Measurements from ENCODE around the gene CATSPERZ.
"Not testable (repeated sequence)": the region's sequence is repeated elsewhere in the genome, so short reads cannot be mapped to it uniquely, and the experiment has no call there.

The CATSPERZ gene

DNA sequence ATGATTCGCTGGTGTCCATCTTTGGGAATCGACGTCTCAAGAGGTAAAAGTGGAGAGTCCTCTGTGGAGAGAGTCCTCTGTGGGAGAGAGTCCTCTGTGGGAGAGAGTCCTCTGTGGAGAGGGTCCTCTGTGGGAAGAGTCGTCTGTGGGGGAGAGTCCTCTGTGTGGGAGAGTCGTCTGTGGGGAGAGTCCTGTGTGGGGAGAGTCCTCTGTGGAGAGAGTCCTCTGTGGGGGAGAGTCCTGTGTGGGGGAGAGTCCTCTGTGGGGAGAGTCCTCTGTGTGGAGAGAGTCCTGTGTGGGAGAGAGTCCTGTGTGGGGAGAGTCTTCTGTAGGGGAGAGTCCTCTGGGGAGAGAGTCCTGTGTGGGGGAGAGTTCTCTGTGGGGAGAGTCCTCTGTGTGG, 20.9 kb downstream of the CATSPERZ start:
- DNase-seq: no peak

DNA sequence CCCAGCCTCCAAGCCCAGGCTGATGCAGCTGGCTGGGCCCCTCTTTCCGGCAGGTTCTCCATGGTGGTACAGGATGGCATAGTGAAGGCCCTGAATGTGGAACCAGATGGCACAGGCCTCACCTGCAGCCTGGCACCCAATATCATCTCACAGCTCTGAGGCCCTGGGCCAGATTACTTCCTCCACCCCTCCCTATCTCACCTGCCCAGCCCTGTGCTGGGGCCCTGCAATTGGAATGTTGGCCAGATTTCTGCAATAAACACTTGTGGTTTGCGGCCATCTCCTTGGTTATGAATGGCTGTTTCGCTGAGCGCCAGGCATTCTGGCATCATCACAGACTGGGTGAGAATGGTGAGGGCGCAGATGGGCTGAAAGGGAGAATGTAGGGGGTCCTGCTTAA, 21.4 kb downstream of the CATSPERZ start:
- DNase-seq: no peak

DNA sequence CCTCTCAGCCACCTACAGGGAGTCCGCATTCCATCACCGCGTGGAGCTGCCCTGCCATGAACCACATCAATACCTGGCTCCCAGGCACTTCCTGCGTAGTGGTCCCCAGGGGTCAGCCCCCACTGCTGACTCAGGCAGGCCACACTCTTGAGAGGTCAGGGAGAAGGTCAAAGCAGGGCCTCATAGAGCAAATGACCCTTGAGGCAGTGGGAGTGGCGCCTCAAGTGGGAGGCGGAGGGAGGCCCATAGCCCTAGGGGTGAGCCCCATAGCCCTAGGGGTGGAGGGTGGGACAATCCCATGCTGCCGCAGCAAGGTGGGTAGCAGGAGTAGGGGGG, 22.7 kb downstream of the CATSPERZ start:
- no peak for DNase-seq

DNA sequence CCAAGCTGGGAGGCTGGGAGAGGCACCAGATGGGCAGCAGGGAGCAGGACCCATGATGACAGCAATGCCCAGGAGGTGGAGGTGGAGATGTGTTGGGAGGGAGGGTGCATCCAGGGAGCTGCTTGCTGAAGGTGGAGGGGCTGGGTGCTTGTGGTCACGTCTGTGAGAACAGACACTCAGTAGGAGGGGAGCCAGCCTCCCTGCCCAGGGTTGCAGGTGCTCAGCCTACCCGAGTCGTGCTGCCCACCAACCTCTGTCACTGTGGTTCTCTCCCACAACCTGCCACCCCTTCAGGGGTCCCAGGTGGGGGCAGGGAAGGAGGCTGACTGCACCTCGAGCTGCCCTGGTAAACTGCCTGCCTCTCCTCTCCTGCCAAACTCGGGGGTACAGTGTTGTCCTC, 23.2 kb downstream of the CATSPERZ start:
- no peak for DNase-seq

DNA sequence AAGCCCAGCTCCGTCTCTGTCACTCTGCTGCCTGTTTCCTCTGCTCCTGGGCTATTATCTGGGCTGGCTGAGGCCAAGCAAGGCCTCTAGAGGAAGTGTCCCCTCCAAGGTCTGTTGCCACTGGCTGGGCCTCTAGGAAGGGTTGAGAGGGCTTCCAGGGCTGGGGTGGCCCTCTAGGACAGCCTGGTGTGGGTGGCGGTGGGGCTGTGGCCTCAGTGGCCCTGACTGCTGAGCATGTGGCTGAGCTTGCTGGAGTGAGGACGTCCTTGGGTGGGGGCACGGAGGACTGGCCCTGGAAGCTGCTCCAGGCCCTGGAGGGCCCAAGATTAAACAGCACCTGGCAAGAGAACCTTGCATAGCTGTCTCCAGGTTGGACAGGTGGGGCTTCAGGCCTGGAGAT, 23.8 kb downstream of the CATSPERZ start:
- DNase-seq: not testable (repeated sequence)

DNA sequence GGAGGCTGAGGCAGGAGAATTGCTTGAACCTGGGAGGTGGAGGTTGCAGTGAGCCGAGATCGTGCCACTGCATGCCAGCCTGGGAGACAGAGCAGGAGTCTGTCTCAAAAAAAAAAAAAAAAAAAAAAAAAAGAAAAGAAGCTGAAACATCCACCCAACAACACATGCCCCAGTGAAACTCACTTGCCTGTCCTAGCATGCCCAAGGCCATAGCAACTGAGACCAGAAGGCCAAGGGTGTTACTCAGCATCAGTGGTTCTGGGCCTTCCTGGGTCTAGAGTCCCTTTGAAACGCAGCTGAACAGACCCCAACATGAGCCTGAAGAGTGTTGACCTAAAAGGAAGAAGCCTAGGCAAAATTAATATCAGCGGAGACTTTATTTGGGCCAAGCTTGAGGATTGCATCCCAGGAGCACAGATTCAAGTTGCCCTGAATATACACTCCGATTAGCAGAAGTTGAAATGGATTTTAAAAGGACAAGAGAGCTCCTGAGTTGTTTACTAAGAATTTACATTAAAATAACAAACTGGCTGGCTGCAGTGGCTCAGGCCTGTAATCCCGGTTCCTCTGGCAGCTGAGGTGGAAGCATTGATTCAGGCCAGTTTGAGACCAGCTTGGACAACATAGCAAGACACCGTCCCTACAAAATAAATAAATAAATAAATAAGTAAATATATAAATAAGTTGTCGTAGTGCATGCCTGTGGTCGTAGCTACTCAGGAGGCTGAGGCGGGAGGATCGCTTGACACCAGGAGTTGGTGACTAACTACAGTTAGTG, 24.7 kb downstream of the CATSPERZ start:
- DNase-seq: no peak

DNA sequence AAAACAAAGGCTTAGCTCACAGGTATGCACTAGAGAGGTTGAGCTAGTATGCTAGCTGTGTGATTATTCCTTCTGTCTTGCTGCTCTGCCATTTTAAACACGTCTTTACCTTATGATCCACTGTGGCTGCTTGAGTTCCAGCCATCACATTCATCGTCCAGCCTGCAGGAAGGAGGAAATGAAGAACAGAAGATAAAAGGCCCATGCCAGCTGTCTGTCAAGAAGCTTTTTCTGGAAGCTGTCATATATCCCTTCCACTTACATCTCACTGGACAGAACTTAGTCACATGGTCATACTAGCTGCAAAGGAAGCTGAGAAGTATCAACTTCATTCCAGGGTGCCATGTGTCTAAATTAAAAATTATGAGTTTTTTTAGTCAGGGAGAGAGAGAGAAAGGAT, 27.2 kb downstream of the CATSPERZ start:
- DNase-seq: no peak

DNA sequence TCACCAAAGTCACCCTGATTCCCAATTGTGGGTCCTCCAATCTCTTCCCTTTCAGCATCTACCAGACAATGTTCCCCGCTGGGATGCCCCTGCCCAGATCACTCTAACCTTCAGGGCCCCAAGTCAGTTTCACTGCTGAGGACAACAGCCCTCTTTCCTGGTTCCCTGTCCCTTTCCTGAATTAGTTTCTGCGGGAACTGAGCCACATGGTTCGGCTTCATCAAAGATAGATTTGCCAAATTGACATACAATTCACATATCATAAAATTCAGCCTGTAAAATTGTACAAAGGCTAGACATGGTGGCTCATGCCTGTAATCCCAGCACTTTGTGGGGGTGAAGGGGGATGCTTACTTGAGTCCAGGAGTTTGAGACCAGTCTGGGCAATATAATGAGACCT, 27.8 kb downstream of the CATSPERZ start:
- DNase-seq: no peak

DNA sequence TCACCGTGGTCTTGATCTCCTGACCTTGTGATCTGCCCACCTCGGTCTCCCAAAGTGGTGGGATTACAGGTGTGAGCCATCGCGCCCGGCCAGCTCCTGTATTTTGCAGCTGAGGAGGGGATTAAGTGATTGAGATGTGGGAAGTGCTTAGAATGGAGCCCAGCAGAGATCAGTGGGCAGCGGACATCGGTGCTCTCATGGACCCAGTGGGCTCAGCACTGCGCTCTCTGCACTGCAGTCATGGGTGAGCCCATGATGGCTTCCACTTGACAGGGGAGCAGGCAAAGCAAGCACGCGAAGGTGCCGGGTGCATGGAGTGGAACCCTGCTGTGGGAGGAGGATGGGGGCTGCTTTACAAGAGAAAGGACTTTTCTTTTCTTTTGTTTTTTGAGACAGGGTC, 30.7 kb downstream of the CATSPERZ start:
- DNase-seq: no peak

DNA sequence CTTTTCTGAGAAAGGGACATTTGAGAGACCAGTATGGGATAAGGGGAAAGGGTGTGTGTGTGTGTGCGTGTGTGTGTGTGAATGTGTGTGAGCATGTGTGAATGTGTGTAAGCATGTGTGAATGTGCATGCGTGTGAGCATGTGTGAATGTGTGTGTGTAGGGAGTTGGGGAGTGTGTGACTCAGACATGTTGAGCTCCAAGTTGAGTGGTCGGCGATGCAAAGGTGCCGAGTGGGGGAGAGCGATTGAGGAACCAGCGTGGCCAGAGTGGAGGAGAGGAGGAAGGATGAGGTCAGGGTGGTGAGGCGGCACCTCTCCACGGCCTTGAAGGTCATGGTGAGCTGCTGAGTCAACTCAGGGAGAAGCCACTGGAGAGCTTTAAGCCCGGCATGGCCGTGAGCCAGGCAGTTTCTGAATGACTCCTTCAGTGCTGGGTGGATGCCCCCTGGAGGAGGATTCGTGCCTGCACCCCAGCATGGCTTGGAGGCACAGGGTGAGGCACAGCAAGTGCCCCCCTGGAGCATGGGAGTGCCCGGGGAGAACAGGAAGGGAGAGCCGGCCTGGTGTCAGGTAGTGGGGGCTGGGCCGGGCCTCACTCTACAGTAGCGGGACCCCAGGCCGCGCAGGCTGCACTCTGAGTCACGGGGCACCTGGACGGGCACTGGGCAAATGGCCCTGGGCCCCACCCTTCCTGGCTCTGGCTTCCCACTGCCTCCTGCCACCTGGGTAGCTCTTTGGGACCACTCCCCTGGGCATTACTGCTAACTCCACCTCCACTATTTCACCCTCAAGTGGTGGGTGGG, 31.6 kb downstream of the CATSPERZ start:
- DNase-seq: peak; percentile 84 to 85

DNA sequence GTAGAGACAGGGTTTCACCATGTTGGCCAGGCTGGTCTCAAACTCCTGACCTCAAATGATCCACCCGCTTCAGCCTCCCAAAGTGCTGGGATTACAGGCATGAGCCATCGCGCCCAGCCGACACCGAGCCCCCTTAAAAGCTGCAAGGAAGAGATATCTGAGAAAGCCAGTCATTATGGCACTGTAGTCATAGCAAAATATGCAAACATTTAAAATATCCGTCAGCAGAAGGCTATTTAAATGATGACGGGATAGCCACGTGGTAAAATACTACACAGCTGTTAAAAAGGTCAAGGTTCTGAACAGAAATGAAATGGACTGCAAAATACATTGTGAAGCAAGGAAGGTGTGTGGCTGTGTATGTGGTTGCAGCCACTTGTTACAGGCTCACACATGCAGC, 33.4 kb downstream of the CATSPERZ start:
- no peak for DNase-seq

DNA sequence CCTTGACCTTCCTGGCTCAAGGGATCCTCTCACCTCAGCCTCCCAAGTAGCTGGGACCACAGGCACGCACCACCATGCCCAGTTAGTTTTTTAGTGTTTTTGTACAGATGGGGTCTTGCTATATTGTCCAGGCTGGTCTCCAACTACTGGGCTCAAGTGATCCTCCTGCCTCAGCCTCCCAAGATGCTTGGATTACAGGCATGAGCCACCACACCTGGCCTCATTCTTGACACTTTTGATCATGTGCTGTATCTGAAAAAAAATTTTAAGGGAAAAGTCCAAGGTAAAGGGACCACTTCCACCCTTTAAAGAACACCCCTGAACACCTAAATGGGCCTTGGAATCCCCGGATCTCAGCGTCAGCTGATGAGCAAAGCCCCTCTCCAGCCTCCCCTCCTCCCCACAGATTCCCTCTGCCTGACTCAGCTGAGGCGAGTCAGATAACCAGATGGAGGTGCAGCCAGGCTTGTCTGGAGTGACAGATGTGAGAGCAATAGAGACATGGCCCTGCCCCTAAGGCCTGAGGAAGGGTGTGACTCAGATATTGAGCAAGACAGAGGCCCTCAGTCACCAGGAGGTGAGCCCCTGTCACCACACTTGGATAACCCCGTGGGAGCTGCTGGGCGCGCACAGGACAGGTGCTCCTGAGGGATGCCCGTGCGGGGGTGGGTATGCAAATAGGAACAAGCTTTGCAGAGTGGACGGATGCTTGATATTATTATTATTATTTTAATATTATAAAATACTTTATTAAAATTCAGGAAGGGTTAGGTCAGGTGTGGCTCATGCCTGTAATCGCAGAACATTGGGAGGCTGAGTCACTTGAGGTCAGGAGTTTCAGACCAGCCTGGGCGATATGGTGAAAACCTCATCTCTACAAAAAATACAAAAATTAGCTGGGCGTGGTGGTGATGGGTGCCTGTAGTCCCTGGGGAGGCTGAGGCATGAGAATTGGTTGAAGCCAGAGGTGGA, 34.9 kb downstream of the CATSPERZ start:
- DNase-seq: peak; percentile 64 to 76

DNA sequence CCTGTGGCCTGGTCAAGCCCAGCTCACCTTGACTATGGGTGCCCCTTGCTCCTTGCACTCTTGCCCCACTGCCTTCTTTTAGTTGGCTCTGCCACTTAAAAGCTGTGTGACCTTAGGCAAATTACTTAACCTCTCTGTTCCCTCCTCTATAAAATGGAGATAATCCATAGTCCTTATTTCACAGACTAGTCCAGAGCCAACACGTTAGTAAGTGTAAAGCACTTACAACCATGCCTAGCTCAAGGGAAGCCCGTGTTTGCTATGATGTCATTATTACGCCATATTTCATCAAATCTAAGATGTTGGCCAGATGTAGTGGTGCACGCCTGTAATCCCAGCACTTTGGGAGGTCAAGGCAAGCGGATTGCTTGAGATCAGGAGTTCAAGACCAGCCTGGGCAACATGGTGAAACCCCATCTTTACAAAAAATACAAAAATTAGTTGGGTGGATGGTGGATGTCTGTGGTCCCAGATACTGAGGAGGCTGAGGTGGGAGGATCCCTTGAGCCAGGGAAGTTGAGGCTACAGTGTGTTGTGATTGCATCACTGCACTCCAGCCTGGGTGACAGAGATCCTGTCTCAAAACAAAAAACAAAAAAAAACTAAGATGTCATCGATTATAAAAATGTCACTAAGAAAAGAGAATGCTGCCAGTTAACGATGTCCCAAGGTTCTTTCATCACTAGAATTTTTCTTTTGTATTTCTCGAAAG, 37.5 kb downstream of the CATSPERZ start:
- DNase-seq: no peak

DNA sequence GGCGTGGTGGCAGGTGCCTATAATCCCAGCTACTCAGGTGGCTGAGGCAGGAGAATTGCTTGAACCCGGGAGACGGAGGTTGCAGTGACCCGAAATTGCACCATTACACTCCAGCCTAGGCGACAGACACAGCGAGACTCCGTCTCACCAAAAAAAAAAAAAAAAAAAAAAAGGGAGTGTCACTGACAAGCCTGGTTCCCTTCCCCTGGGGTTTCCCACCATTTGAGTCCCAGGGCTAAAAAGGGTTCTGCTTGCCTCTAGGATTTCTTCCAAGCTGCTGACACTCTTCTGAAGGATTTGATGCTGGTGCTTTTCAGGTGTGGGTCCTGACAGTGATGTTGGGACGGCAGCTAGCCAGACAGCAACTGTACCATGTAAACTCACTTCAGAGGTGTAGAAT, 38.6 kb downstream of the CATSPERZ start:
- no peak for DNase-seq

DNA sequence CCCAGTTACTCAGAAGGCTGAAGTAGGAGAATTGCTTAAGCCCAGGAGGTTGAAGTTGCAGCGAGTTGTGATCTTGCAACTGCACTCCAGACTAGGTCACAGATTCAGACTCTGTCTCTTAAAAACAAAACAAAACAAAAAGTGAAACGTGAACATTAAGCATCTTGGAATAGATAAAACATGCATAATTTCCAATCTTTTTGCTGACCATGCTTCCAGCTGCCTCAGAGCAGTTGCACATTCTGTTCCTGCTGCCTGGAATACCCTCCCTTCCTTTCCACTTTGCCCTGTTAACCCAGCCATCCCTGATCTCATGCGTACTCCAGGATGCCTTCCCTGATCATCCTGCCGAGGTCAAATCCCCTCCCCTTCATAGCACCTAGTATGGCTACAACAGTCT, 39.1 kb downstream of the CATSPERZ start:
- DNase-seq: no peak

DNA sequence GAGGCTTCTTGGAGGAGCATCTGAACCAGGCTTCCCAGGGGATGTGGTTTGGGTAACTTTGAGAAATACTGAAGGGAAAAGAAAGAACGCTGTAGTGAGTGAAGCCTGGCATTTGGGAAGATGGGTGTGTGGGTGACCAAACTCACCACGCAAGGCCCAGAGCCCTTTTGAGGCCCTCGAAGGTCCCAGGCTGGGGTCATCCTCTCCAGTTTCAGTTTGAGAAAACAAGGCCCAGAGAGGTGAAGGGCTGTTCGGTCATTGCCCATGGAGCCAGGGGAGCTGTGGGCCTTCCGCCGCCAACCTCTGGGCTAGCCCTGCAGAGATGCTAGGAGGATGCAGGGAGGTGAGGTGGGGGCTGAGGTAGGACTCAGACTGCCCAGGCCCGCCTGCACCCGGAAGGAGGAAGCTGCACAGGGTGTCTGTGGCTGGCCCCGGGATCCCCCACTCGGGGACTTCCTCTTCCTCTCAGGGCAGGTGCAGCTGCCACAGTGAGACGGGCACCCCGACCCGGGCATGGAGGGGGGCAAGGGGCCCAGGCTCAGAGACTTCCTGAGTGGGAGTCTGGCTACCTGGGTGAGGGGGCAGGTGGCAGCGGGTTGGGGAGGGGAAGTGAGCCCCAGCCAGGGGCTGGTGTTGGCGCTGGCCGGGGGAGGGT, 39.7 kb downstream of the CATSPERZ start, which contains the start of gene CCDC88B:
Gene CCDC88B, plus strand, starts transcription at position 451 of the 655 bp plus-strand sequence. Its CDS starts 63 bp downstream, at position 514.
- peak; percentile 48 to 56 for DNase-seq

DNA sequence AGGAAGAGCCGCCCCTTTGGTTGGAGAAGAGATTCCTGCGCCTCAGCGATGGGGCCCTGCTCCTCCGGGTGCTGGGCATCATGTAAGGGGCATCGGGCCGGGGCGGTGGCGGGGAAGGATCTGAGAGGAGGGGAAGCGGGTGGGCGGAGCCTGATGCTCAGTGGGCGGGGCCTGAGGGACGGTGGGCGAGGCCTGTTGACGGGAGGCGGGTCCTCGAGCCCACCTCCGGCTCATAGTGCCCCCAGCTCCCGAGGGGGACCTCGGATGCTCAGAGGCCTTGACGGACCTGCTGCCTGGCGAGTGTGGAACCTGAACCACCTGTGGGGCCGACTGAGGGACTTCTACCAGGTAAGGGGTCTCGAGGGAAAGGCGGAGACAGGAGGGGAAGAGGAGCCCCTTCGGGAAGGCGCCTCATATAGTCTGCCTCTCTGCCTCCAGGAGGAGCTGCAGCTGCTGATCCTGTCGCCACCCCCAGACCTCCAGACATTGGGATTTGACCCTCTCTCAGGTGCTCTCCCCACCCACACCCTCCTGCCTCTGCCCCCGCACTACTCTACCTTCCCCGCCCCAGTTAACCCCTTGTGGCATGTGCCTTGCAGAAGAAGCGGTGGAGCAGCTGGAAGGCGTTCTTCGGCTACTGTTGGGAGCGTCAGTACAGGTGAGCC, 40.6 kb downstream of the CATSPERZ start:
- DNase-seq: peak in 1 of 2 donors; percentile 43

DNA sequence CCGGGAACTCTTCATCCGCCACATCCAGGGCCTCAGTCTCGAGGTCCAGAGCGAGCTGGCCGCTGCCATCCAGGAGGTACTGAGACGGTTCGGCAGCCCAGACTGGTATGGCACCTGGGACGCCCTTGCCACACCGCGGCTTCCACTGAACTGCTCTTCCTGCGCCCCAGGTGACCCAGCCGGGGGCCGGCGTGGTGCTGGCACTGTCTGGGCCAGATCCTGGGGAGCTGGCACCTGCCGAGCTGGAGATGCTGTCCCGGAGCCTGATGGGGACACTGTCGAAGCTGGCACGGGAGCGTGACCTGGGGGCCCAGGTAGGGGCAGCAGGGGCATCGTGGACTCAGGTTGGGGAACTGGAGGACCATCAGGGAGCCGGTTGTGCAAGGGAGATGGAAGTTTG, 41.3 kb downstream of the CATSPERZ start:
- no peak for DNase-seq

DNA sequence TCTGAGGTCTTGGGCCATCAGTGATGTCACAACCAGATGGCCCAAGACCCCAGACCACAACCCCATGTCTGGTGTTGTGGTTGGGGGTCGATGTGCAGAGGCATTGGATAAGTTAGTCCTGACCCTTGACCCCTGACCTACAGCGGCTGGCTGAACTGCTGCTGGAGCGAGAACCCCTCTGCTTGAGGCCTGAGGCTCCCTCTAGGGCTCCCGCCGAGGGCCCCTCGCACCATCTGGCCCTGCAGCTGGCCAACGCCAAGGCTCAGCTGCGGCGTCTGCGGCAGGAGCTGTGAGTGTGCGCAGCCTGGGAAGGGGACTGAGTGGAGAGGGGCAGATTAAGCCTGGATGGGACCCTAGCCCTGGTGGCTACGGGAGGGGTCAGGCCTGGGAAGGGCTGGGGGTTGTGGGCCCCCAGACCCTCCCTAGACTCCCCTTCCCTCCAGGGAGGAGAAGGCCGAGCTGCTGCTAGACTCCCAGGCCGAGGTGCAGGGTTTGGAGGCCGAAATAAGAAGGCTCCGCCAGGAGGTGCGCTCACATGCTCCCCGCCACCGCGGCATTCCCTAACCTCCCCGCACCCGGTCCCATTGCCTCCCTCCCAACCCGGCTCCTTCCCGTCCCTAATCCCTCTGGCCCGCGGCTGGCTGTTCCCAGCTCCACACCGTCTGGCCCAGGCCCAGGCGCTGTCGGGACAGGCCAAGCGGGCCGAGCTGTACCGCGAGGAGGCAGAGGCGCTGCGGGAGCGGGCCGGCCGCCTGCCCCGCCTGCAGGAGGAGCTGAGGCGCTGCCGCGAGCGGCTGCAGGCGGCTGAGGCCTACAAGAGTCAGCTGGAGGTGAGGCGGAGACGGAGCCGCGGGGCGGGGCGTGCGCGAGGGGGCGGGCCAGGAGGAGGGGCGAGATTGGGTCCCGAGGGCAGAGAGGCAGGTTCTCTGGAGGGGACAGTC, 42.0 kb downstream of the CATSPERZ start:
- peak; percentile 83 to 91 for DNase-seq

All from inflammatory macrophage treated with lipopolysaccharide for 1 hour (primary cell).